HL-60/S4 treated with phorbol 12-myristate 13-acetate at 8.2 ng/mL for 4 days and 3 days (cell line): ENCODE measurements around the gene DRG1.
"Not testable (repeated sequence)": the region's sequence is repeated elsewhere in the genome, so short reads cannot be mapped to it uniquely, and the experiment has no call there.

Source experiments
- in situ Hi-C: fragments of 300-500 bp; cut with MboI; formaldehyde crosslinking; loops from 2 replicates; pipeline ENCODE4 v1.15.0; 2022; ENCODE audit warnings: low sequenced_read_pairs

Gene DRG1

GRCh38 chr22:31399211-31400022, at the start of gene DRG1:
Gene DRG1, plus strand, starts transcription at chr22:31399604. Its CDS starts 80 bp downstream, at chr22:31399684.
- in situ Hi-C loops, result no loop called here

- in situ Hi-C loops, result no loop called here
Measured at GRCh38 chr22:31349960-31350359, 49.4 kb upstream of the DRG1 start.

GRCh38 chr22:31350410-31350863, 49.0 kb upstream of the DRG1 start:
- in situ Hi-C loops, result no loop called here

GRCh38 chr22:31354515-31354914, 44.9 kb upstream of the DRG1 start:
- in situ Hi-C loops, result no loop called here

- in situ Hi-C loops, result no loop called here
Measured at GRCh38 chr22:31360029-31360428, 39.4 kb upstream of the DRG1 start.

GRCh38 chr22:31361743-31362142, 37.7 kb upstream of the DRG1 start:
- in situ Hi-C loops, result no loop called here

GRCh38 chr22:31363885-31364465, 35.4 kb upstream of the DRG1 start:
- in situ Hi-C loops, result no loop called here

- in situ Hi-C loops, result no loop called here
Measured at GRCh38 chr22:31367426-31367825, 32.0 kb upstream of the DRG1 start.

- in situ Hi-C loops, result no loop called here
Measured at GRCh38 chr22:31377612-31378011, 21.8 kb upstream of the DRG1 start.

- in situ Hi-C loops, result no loop called here
Measured at GRCh38 chr22:31378123-31378522, 21.3 kb upstream of the DRG1 start.

- in situ Hi-C loops, result not testable (repeated sequence)
Measured at GRCh38 chr22:31378651-31379050, 20.8 kb upstream of the DRG1 start.

GRCh38 chr22:31393893-31394292, 5.5 kb upstream of the DRG1 start:
- in situ Hi-C loops, result no loop called here

- in situ Hi-C loops, result no loop called here
Measured at GRCh38 chr22:31394326-31394725, 5.1 kb upstream of the DRG1 start.

- in situ Hi-C loops, result no loop called here
Measured at GRCh38 chr22:31398231-31398630, 1.2 kb upstream of the DRG1 start.

- in situ Hi-C loops, result no loop called here
Measured at GRCh38 chr22:31400023-31400397, 606 bp downstream of the DRG1 start.

- in situ Hi-C loops, result not testable (repeated sequence)
Measured at GRCh38 chr22:31402350-31402749, 2.9 kb downstream of the DRG1 start.

GRCh38 chr22:31425331-31426050, 26.1 kb downstream of the DRG1 start:
- in situ Hi-C loops, result no loop called here

- in situ Hi-C loops, result no loop called here
Measured at GRCh38 chr22:31431950-31432349, 32.5 kb downstream of the DRG1 start.

GRCh38 chr22:31436132-31436531, 36.7 kb downstream of the DRG1 start:
- in situ Hi-C loops, result no loop called here

- in situ Hi-C loops, result no loop called here
Measured at GRCh38 chr22:31439808-31440207, 40.4 kb downstream of the DRG1 start.

- in situ Hi-C loops, result no loop called here
Measured at GRCh38 chr22:31440681-31441080, 41.3 kb downstream of the DRG1 start.

- in situ Hi-C loops, result no loop called here
Measured at GRCh38 chr22:31441652-31442051, 42.2 kb downstream of the DRG1 start.
